ENCODE measurements around the gene CUX1. TPM values are rescaled to one million over a fixed set of nuclear protein-coding genes. Genes with fewer than 3 reads are reported as not detected.
"Not testable (repeated sequence)": the region's sequence is repeated elsewhere in the genome, so short reads cannot be mapped to it uniquely, and the experiment has no call there.

CUX1 gene
- total RNA-seq, 4 donors from 2014 or later: 52.5 to 93.6 (median 63.7) TPM

DNA sequence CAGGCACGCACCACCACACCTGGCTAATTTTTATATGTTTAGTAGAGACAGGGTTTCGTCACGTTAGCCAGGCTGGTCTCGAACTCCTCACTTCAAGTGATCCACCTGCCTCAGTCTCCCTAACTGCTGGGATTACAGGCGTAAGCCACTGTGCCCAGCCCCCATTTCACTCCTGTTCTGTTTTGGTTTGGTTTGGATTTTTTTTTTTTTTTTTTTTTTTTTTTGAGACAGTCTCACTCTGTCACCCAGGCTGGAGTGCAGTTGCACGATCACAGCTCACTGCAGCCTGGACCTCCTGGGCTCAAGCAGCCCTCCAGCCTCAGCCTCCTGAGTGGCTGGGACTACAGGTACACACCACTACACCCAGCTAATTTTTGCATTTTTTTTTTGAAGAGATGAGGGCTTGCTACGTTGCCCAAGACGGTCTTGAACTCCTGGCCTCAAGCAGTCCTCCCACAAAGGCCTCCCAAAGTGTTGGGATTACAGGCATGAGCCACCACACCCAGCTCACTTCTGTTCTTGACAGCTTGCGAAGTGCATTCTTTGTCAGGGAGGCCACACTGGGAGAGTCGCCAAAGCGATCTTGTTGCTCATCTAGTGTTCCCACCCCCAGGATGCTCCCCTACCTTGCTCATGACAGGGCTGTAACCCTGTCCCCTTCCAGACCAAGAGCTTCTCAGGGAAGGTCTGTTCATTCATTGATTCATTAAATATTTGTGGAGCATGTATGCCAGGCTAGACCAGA lies 229.1 kb downstream of the CUX1 start:
- 87% methylated on average over 11 of the region's 11 CpGs for WGBS
- Histone ChIP-seq H3K4me3 (no peak overlapping the region), H3K36me3 (no peaks in the 10 kb centered on the region), H3K4me1 (peaks cover 13% of the 10 kb centered on the region), H3K27me3 (no peaks in the 10 kb centered on the region), H3K9me3 (no peaks in the 10 kb centered on the region), H3K27ac (no peak overlapping the region)
- no peak for DNase-seq (ENCODE audit: low spot score in 2 of 2)
- TF ChIP-seq POLR2A (IDR thresholded peaks at IDR 0.05): no peak
- TF ChIP-seq POLR2AphosphoS5 (IDR thresholded peaks at IDR 0.05): no peak
- TF ChIP-seq, protein P1, sequence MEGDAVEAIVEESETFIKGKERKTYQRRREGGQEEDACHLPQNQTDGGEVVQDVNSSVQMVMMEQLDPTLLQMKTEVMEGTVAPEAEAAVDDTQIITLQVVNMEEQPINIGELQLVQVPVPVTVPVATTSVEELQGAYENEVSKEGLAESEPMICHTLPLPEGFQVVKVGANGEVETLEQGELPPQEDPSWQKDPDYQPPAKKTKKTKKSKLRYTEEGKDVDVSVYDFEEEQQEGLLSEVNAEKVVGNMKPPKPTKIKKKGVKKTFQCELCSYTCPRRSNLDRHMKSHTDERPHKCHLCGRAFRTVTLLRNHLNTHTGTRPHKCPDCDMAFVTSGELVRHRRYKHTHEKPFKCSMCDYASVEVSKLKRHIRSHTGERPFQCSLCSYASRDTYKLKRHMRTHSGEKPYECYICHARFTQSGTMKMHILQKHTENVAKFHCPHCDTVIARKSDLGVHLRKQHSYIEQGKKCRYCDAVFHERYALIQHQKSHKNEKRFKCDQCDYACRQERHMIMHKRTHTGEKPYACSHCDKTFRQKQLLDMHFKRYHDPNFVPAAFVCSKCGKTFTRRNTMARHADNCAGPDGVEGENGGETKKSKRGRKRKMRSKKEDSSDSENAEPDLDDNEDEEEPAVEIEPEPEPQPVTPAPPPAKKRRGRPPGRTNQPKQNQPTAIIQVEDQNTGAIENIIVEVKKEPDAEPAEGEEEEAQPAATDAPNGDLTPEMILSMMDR (IDR thresholded peaks at IDR 0.05): no peak
- TF ChIP-seq EP300 (IDR thresholded peaks at IDR 0.05): no peak

DNA sequence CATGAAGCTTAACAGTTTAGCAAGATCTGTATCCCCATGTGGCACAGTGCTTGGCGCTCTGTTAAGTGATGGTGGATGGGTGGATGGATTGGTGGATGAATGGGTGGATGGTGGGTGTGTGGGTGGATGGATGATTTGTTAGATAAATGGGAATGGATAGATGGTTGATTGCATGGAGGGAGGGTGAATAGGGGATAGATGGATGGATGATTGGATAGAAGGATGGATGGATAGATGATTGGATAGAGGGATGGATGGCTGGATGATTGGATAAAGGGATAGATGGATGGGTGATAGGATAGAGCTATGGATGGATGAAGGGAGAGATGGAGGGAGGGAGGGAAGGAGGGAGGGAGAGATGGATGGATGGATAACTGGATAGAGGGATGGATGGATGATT lies 229.7 kb downstream of the CUX1 start:
- no peak overlapping the region for H3K4me3 ChIP-seq
- no peak for DNase-seq (ENCODE audit: low spot score in 2 of 2)
- no peaks in the 10 kb centered on the region for H3K36me3 ChIP-seq
- H3K4me1 ChIP-seq: peaks cover 13% of the 10 kb centered on the region
- H3K27me3 ChIP-seq: no peaks in the 10 kb centered on the region
- no peak overlapping the region for H3K27ac ChIP-seq
- WGBS: 100% methylated on average over 1 of the region's 1 CpG
- H3K9me3 ChIP-seq: no peaks in the 10 kb centered on the region
- no peak for TF ChIP-seq POLR2A (IDR thresholded peaks at IDR 0.05)
- TF ChIP-seq, protein P1 (IDR thresholded peaks at IDR 0.05): no peak
- no peak for TF ChIP-seq EP300 (IDR thresholded peaks at IDR 0.05)
- TF ChIP-seq POLR2AphosphoS5 (IDR thresholded peaks at IDR 0.05): no peak

DNA sequence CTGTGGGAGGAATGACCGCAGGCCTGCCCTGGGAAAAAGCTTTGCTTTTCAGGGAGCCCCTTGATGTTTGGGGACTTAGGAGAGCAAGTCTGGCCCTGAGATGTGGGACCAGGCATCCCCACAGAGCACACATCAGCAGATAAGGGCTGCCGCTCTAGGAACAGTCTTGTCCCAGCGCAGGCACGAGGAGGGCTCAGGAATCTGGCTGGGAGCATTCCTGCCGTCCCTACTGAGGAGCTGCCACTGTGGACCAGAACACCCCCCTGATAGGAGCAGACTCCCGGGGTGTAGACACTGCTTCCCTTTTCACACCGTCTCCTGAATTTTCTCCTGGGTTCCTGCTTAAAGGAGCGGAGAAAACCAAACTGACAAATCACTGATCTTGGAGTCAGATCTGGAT lies 232.3 kb downstream of the CUX1 start:
- H3K27me3 ChIP-seq: no peaks in the 10 kb centered on the region
- H3K27ac ChIP-seq: no peak overlapping the region
- H3K4me1 ChIP-seq: peaks cover 11% of the 10 kb centered on the region
- 94% methylated on average over 8 of the region's 8 CpGs for WGBS
- no peak for TF ChIP-seq POLR2A (IDR thresholded peaks at IDR 0.05)
- TF ChIP-seq, protein P1 (IDR thresholded peaks at IDR 0.05): no peak
- TF ChIP-seq POLR2AphosphoS5 (IDR thresholded peaks at IDR 0.05): no peak
- no peak for TF ChIP-seq EP300 (IDR thresholded peaks at IDR 0.05)
- peaks cover 6% of the 10 kb centered on the region for H3K9me3 ChIP-seq
- no peak overlapping the region for H3K4me3 ChIP-seq
- H3K36me3 ChIP-seq: no peaks in the 10 kb centered on the region
- no peak for DNase-seq (ENCODE audit: low spot score in 2 of 2)

- H3K36me3 ChIP-seq: no peaks in the 10 kb centered on the region
- no peaks in the 10 kb centered on the region for H3K4me1 ChIP-seq
- no peak overlapping the region for H3K4me3 ChIP-seq
- H3K27me3 ChIP-seq: no peaks in the 10 kb centered on the region
- H3K27ac ChIP-seq: no peak overlapping the region
- WGBS: 57% methylated on average over 13 of the region's 13 CpGs
- no peak for DNase-seq (ENCODE audit: low spot score in 2 of 2)
- peaks cover 6% of the 10 kb centered on the region for H3K9me3 ChIP-seq
- TF ChIP-seq, protein P1 (IDR thresholded peaks at IDR 0.05): no peak
- TF ChIP-seq EP300 (IDR thresholded peaks at IDR 0.05) (no peak), POLR2AphosphoS5 (IDR thresholded peaks at IDR 0.05) (no peak), POLR2A (IDR thresholded peaks at IDR 0.05) (no peak)
Observed at GRCh38 chr7:102050864-102051460, 233.5 kb downstream of the CUX1 start.

GRCh38 chr7:102051736-102052135 lies 234.3 kb downstream of the CUX1 start:
- DNase-seq (ENCODE audit: low spot score in 2 of 2); H3K4me1 ChIP-seq; H3K27ac ChIP-seq; H3K27me3 ChIP-seq; H3K4me3 ChIP-seq; H3K9me3 ChIP-seq; H3K36me3 ChIP-seq: not testable (repeated sequence)
- 87% methylated on average over 10 of the region's 10 CpGs for WGBS

Measured in suprapubic skin (tissue), 4 donors.